Measurements from ENCODE around the gene USO1.
"Not testable (repeated sequence)": the region's sequence is repeated elsewhere in the genome, so short reads cannot be mapped to it uniquely, and the experiment has no call there.

The USO1 gene

GRCh38 chr4:75724066-75724866 is at the start of gene USO1:
Gene USO1, plus strand, starts transcription at chr4:75724577. Its CDS starts 243 bp downstream, at chr4:75724820.
- peak; percentile 99 for DNase-seq

GRCh38 chr4:75675004-75675531 is 49.3 kb upstream of the USO1 start:
- DNase-seq: no peak

- no peak for DNase-seq
Measured at GRCh38 chr4:75678473-75678872, 45.9 kb upstream of the USO1 start.

- DNase-seq: peak; percentile 17
Measured at GRCh38 chr4:75678965-75679364, 45.4 kb upstream of the USO1 start.

GRCh38 chr4:75679876-75680575 is 44.4 kb upstream of the USO1 start:
- DNase-seq: peak; percentile 25

GRCh38 chr4:75683482-75684155 is 40.8 kb upstream of the USO1 start:
- no peak for DNase-seq

DNA sequence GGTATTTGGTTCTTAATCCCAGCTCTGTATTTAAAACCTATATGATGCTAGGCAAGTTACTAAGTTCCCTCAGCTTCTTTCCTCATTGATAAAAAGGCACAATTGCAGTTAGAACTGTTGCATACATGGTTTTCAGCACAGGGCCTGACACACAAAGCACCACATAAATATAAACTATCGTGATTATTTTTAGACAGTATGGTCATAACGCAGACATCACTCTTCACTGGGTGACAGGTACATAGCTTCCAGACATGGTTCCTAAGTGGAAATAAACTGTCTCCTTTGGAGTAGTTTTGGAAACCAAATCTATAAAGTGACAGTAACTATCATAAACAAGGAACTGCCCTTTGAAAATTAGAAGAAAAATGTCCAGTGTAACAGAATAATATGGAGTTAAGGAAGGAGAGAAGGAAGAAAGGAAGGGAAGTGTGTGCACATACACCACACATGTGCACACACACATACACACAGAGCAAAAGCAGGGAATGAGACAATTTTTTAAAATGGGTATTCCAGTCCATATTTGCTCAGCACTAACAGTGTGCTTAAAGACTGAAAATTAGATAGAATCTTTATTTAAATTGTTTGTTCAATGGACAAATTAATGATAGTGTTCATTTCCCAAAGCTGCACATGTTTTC is 38.7 kb upstream of the USO1 start:
- no peak for DNase-seq

DNA sequence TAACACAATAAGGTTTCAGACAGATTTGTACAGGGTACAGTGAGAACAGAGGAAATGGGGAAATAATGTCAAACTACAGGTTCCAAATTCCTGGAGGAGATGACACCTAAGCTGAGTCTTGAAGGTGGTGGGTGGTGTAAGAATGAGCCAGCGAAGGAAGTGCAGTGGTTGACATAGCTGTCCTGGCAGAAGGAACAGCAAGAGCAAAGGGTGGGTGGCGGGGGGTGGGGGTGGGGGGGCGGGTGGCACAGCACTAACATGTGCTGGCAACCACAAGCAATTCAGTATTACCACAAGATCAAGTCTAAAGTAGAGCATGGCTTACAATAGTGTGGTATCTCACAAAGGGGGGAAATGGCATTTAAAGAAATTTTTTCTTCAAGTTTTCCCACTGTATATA is 38.0 kb upstream of the USO1 start:
- no peak for DNase-seq

GRCh38 chr4:75687125-75687524 is 37.3 kb upstream of the USO1 start:
- DNase-seq: not testable (repeated sequence)

- DNase-seq: not testable (repeated sequence)
Measured at GRCh38 chr4:75692066-75692465, 32.3 kb upstream of the USO1 start.

DNA sequence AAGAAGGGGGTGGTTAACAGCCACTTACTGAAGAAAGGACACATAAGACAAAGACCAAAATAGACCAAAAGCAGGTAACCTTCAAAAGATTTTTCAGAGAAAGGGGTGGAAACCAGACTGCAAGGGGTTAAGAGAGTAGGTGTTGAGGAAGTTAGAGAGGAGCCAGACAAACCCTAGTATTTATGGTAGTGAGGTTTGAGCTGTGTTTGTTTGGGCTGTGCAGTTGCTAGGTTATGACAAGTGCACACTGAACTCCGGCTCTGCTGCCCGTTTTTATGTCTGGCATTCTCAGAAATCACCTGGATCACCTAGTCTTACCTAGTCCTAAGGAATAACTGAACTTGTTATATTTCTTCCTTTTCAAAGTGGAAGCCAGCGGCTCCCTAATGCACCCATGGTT is 28.3 kb upstream of the USO1 start:
- no peak for DNase-seq

- no peak for DNase-seq
Measured at GRCh38 chr4:75696581-75696980, 27.8 kb upstream of the USO1 start.

DNA sequence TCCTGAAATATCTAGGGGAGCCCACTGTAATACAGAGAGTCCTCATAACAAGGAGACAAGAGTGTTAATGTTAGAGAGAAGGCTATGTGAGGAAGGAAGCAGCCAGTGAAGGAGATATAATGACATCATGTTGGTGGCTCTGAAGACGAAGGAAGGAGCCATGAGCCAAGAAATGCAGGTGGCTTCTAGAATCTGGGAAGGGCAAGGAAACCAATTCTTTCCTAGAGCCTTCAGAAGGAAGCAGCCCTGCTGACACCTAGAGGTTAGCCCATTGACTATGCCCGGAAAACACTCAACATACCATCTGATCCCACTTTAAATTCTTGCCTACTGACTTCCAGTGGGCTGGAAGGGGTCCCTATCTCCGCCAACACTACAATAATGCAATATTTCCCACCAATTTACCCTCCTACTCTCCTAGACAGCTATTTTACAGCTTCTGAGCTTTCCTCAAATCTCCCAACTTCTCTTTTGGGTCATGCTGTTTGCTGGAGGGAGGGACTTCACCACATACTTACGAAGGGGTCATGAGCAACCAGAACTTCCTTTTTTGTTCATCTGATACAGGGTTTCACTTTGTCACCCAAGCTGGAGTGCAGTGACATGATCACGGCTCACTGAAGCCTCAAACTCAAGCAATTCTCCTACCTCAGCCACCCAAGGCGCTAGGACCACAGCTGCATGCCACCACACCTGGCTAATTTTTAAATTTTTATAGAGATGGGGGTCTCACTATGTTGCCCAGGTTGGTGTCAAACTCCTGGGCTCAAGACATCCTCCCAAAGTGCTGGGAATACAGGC is 26.0 kb upstream of the USO1 start:
- no peak for DNase-seq

DNA sequence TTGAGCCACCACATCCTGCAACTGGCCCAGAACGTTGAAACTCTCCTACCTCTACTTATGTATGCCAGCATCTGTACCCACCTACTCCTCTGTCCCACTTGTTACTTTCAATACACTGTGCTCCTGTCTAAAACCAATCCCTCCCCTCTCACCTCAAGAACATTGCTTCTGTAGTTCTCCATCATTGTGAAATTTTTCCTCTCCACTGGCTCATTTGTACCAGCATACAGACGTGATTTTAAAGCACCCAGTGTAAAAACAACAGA is 25.5 kb upstream of the USO1 start:
- DNase-seq: no peak

GRCh38 chr4:75699299-75699698 is 25.1 kb upstream of the USO1 start:
- no peak for DNase-seq

DNA sequence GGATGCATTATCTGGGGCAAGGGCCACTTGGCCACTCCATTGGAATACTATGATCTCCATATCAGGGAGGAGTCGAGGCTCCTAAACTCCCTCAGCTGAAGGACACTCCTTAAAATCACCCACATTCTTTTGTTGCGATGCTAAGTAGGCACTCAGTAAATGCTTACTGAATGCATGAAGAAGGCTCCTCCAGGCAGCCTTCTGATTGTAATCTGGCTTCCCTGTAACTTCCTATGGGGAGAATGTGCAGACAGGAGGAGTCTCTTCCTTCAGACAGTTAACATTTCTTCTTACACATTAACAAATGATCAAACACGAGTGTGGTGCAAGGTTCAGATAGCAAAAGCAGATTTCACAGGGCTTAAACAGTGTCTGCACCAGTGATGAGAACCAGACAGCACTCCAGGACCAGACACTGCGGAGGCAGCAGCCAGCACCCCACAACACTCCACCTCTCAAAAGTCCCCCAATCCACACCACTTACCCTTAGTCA is 21.4 kb upstream of the USO1 start:
- DNase-seq: no peak

- DNase-seq: no peak
Measured at GRCh38 chr4:75705198-75705977, 19.0 kb upstream of the USO1 start.

DNA sequence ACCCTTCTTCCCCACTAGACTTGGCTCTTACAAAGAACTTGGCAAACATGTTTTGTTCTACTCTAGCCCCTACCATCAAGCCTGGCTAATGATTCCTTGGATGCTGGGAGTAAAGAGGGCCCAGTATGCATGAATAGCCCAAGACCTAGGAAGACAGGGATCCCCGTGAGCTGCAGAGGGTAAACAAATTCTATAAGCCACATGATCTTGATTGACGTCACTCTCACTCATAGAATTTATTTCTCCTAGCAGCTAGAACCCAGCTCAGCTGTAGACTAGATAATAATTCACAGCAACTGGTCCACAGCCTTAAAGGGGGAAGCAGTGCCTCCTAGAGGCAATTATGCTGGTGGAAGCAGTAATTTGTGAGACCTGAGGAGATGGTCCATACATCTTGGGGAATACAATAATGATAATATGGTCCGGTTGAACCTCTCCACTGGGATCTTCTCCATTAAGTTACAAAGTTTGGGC is 16.1 kb upstream of the USO1 start:
- DNase-seq: no peak

DNA sequence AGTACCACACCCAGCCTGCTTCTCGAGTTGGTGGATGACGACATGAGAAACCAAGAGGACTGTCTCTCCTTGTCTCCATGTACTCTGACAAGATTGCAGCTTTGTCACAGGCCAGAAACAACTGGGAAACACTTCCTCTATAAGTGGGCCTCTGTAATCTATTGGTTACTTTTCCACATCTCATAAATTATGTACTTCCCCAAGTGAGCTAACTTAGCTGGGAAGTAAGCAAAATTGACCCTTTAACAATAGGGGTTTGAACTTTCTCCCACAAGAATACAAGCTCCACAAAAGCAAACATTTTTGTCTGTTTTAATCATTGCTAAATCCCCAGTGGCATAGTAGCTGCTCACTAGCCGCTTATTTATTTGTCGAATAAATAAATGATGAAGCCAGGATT is 14.1 kb upstream of the USO1 start:
- no peak for DNase-seq

GRCh38 chr4:75714011-75714410 is 10.4 kb upstream of the USO1 start:
- peak; percentile 54 for DNase-seq

- no peak for DNase-seq
Measured at GRCh38 chr4:75714704-75715103, 9.7 kb upstream of the USO1 start.

Data from fibroblast of skin of right quadriceps (primary cell).